DMS79 (cell line): Measurements from ENCODE around the gene CNGA2.

ENCODE experiments used
- DNase-seq: peaks from one replicate; lab custom pipeline; 2025; lab: John Stamatoyannopoulos, UW

Gene CNGA2

DNA sequence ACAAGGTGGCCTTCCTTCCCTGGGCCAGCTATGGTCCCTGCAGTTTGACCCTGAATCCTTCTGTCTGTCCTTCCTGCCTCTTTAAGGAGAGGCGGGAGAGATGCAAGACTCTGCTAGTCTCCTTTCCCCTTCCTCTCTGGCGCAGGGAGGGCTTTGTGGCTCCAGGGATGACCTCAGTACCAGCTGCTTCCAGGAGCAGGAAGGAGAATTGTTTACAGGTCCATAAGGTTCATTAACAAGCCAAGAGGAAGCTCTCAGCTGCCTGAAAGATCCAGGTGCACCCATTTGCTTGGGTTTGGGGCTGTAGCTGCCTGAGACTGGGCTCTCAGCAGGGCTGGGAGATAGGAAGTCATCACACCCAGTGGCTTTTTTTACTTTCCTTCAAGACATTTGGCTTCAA, 22.8 kb upstream of the CNGA2 start:
- peak; percentile 78 for DNase-seq

DNA sequence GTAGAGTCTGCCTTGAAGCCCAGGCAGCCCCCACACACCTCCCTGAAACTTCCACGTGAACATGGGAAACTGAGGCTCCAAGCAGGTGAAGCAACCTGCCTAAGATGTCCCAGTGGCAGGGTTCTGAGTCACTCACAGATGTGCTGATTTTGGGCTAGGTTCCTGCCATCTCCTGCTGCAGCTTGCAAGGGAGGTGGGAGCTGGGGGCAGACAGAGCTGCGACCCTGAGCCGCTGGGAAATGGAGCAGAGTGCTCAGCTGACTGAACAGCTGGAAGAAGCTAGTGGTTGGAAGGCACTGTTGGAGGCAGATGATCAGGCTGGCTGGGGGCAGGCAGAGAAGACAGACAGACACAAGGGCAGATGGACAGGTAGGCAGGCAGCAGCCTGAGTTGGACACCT, 22.3 kb upstream of the CNGA2 start:
- no peak for DNase-seq

DNA sequence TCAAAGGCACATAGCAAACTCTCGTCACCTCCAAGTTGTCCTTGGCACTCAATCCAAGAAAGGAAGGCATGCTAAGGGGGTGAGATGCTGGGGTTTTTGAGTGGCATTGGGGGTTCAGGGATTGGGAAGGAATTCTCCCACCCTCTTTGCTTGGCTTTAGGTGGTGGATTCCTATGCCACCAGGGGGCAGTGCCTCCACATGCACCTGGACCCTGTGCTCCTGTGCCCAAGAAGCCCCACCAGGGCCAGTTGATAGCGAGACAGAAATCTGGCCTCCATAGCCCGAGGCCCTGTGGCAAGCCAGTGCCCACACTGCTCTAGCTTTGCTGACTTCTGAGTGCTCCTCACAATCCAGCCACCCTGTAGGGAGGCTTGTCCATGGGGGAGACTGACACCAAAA, 20.7 kb upstream of the CNGA2 start:
- no peak for DNase-seq

DNA sequence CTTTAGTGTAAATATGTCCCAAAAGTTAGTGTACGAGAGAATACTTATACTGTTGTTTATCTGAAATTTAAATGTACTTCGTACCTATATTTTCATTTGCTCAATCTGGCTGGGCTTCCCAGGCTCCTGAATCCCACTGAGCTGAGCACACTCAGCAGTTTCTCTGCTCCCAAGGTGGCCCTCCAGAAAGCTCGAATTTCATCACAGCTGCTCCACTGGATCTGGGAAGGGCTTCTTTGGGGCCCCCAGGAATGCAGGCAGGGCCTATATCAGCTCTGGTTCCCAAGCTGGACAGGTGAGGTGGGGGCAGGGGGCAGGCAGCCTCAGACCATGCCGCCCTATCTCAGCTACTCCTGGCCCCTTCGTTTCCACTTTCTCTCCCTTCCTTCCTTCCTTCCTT, 20.2 kb upstream of the CNGA2 start:
- no peak for DNase-seq

DNA sequence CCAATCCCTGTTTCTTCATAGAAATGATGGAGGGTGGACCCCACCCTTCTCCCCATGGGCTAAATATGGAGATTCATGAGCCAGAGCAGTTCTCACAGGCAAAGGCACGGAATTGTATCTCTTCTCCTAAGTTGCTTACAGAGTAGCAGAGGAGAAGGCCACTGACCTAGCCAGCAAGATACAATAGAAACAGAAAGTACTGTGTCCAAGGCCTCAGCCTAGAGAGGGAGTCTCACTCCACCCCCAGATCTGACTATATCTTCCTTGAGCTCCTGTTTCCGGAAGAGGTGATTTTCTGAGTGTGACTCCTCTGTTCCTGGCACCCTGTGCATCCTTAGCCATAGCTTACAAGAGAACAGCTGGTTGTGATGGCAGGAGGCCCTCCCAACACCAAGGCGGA, 18.8 kb upstream of the CNGA2 start, which contains the start of gene FATE1:
FATE1 (plus strand) TSS at position 284 of the 400 bp plus-strand sequence; CDS start at position 369, 85 bp downstream.
- DNase-seq, result no peak

DNA sequence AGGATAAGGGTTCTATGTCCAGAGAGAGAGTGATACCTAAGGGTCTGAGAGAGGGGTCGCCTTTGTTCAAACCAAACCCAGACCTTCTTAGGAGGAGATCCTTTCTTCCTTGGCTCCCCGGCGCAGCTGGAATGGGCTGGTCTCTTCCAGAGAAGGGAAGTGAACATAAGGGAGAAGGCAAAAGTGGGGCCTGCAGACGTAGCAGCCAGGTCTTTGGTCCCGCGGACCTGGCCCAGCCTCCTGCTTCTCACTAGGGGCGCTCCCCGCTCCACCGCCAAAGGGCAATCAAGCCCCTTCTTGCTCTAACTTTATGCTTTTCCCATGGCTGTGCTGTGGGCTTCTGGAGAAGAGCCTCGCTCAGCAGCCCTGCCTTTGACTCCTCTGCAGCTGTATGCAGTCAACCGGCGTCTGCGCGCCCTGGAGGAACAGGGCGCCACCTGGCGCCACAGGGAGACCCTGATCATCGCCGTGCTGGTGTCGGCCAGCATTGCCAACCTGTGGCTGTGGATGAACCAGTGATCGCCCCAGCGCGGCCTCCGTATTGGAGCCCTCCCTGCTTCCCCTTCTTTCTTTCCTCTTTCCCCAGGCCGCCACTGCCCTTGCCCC, 12.2 kb upstream of the CNGA2 start:
- DNase-seq, result no peak

DNA sequence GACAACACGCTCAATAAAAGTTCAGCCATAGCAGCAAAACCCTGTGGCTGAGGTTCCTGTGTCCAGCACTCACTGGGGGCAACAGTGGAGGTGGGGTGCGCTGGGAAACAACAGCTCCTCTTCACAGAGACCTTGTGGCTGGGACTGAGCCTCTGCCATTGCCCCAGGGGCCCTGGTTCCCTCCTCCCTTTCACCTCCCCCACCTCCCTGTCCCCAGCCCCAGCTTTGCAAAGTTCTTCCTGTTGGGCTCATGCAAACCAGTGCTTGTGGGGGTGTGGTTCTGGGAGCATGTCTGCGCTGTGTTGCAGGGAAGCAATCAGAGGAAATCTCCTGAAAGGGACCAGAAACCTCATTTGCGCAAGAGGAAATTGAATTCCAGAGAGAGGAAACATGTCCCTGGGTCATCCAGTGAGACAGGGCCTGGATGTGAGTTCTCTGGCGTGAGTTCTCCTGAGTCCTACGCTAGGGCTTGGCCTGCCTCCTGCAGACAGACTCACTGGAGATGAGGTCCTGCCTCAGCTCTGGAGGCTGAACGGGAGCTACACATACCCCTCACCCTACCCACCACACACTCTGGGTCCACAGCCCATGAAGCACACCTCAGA, 11.3 kb upstream of the CNGA2 start:
- DNase-seq, result no peak

DNA sequence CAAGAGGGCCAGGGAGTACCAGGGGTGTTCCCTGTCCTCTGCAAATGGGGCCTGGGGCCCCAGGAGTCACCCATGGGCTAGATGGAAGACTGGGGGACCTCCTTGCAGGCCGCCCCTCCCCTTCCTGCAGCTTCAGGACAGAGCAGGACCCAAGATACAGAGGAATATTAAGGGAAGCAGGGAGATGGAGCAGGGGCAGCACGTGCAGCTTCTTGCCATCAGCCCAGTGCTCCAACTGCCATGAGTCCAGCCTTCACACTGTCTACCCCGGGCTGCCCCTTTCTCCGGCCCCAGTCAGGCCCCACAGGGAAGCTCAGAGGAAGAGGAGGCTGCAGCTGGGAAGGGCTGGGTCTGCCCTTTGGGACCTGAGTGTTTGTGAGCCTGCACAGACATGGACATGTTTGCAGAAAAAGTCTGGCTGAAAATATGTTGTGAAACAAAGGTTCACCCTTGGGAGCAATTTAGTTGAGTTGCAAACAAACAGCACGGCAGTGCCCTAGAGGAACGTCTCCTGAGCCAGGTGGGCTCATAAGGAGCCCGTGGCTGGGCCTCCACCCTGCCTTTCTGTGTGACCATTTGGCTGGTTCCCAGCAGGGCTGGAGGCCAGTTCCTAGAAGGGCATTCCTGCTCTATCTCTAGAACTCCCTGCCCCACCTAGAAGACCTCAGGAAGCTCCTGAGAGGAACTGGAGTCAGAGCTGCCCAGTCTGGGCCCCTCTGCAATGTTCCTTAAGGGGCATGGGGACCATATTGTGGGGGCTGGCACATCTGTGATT, 9.8 kb upstream of the CNGA2 start:
- DNase-seq, result no peak

DNA sequence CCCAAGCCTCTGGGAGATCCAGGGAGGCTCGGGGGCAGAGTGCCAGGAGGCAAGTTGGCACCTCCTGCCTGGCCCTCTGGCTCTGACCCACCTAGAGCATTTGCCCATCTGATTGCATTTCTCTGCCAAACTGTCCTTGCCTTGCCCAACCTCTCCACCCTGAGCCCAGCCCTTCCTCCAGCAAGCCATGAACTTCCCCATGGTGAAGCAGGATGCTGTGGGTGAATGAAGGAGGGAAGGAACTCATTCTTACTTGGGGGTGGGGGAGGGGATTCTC, 9.3 kb upstream of the CNGA2 start:
- DNase-seq, result no peak

DNA sequence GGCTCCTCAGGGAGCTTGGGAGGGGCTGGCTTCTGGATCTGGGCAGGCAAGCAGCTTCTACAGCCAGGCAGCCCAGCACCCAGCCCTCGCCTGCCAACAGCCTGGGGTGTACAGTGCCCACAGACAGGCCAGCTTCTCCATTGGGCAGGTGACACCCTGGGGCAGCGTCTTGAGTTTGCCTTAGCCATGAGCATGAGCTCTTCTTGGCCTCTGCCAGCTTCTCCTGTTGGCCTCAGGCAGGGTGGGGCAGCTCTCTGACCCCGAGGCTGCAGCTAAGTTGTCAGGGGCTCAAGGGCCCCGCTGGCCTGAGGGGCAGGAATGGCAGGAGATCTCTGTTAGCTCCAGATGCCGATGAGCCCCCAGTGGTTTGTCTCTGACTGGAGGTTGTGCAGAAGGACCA, 7.8 kb upstream of the CNGA2 start:
- no peak for DNase-seq

DNA sequence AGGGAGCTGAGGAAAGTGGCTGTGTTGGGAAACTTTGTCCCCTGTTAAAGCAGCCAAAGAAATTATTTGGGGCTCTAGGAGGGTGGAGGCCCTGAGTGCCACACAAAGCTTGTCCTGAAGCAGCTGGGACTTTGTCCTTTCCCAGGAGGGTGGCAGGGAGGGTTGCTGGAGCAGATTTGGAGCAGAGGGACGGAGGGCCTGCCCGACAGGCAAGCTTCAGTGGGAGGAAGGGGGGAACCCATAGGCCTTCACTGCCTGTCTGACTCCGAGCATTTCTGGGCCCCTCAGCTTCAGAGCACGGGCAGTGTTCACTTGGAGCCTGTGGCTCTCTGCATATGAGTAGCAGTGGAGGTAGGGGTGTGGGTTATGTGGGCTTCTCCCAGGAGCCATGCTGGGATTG, 7.2 kb upstream of the CNGA2 start:
- no peak for DNase-seq

DNA sequence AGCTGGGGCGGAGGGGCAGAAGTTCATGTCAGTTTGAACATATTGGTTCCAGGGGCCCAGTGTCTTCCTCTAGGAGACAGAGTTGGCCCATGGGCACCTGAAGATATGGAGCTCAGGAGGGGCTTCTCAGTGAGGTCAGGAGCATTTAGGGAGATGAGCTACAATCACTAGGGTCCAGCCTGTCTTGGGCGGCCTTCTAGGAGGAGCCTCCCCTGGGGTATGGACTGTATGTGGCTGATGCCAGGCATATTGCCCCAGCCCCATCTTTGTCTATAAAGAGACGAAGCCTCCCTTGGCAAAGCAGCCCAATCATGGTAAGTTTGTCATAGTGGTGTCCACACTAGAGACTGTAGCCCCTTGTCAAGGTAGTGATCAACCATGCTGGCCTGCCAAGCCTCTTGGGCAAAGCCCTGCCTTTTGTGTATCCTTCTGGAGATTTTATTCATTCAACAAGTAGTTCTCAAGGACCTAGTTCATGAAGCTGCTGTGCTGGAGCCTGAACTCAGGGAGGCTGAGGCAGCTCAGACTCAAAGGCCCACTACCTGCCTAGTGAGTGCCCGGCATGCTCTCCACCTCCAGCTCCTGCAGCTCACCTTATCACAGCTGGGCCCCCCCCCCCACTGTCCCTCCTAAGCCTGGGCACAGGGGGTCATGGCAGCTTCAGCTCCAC, 5.4 kb upstream of the CNGA2 start:
- DNase-seq, result no peak

DNA sequence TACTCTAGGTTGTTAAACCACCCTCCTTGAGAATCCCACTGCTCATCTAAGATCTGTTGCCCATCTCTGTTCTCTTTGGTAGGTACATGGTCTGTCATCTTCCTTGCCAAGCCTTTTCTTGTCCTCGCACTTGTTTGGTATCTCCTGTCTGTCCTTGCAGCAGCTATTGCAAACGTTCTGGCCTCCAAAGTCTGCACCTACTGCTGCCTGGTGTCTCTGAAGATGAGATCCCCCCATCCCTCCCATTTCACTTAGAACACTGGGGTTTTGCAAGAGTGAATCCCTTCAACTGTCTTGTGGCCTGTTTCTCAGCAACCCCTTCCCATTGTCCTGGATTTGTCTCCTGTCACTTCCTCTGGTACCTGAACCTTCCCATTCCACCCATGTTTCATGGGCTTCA, 673 bp downstream of the CNGA2 start:
- DNase-seq, result no peak

DNA sequence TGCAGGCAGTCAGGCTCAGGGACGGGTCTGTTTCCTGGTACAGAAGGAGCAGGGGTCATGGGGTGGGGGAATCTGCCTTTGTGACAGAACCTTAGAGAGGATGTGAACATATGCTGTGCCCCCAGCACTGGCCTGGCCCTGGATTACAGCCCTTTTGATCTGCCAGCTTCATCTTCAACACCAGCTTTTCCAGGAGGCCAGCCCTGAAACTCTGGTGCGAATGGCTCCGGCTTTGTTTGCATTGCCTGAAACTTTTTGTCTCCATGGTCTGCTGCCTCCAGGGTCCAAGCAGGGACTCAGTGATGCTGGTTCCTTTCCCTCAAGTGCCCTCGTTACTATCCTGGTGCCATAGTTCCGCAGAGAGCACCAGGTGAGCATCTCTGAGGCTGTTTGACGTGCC, 2.1 kb downstream of the CNGA2 start:
- DNase-seq, result no peak

DNA sequence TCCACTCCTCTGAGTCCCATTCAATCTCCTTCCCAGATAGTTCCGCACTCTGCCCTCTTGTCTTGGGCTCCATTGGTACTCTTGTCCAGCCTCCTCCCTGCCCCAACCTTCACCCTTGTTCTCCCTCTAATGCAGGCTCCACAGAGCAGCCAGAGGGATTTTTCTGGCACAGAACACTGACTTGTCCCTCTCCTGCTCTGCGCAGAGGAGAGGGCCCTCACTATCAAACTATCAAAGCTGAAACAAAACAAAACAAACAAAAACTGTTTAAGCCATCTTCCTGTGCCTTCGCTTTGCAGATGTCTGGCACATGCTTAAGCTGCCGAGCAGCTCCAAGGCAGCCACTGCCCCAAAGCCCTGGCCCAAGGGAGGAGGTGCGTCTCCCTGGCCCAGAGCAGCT, 2.9 kb downstream of the CNGA2 start:
- DNase-seq, result no peak

DNA sequence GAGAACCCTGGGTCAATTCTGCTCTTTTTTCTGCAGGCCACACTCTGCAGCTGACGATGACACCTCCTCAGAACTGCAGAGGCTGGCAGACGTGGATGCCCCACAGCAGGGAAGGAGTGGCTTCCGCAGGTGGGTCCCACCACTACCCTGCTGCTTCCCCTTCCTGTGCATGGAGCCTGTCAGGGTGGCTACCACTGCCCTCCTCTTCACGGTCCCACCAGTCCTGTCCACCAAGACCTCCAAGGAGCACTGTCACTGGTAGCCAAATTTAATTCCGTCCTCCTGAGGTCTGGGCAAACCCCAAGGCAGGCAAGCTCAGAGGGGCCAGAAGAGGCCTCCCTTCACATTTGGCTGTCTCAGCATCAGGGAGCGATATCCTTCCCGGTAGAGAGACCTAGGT, 4.2 kb downstream of the CNGA2 start:
- no peak for DNase-seq

DNA sequence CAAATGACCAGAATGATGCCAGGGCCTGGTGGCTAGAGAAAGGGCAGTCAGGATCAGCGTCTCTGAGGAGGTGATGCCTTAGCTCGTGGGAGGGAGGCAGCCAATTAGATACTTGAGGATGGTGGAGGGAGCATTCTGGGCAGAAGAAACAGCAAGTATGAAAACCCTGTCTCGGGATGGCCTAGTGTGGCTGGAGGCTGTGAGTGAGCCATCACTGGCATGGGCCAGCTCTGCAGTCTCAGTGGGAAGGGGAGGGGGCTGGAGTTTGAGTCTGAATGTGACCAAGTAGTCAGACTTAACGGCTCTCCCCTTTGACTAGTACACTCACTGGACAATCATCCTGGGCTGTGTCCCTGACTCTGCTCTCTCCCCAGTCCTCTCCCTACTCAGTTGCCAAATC, 7.1 kb downstream of the CNGA2 start:
- DNase-seq, result no peak

DNA sequence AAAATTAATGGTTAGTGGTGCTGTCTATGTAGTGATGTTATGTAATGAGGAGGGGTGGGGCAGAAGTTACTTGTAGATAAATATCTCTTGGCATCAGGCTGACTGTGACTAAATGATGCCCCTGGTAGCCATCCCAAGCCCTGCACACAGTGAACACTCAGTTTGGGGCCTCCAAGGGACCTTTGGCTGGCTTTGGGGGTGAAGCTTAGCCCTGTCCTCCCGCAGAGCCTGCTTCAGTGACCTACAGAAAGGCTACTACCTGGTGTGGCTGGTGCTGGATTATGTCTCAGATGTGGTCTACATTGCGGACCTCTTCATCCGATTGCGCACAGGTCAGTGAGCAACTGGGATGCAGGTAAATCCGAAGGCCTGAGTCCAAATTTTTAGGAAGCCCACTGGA, 7.8 kb downstream of the CNGA2 start:
- no peak for DNase-seq

DNA sequence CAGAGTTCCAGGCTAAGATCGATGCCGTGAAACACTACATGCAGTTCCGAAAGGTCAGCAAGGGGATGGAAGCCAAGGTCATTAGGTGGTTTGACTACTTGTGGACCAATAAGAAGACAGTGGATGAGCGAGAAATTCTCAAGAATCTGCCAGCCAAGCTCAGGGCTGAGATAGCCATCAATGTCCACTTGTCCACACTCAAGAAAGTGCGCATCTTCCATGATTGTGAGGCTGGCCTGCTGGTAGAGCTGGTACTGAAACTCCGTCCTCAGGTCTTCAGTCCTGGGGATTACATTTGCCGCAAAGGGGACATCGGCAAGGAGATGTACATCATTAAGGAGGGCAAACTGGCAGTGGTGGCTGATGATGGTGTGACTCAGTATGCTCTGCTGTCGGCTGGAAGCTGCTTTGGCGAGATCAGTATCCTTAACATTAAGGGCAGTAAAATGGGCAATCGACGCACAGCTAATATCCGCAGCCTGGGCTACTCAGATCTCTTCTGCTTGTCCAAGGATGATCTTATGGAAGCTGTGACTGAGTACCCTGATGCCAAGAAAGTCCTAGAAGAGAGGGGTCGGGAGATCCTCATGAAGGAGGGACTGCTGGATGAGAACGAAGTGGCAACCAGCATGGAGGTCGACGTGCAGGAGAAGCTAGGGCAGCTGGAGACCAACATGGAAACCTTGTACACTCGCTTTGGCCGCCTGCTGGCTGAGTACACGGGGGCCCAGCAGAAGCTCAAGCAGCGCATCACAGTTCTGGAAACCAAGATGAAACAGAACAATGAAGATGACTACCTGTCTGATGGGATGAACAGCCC, 9.3 kb downstream of the CNGA2 start:
- DNase-seq, result no peak

DNA sequence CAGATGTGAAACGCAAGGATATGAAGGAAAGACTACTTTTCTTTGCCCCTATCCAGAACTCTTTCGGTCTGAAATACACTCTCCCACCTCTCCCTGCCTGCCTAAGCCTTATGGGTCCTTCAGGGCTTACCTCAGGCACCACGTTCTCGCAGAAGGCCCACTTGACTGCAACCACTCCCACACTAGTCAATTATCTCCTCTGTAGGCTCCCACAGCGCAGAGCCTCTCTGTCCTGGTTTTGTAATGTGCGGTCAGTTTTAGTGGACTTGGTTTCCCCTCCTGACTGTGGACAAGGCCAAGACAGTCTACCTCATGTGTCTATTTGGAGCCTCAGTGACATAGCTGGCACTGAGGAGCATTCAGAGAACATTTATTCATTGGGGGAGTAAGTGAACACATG, 11.1 kb downstream of the CNGA2 start:
- no peak for DNase-seq

DNA sequence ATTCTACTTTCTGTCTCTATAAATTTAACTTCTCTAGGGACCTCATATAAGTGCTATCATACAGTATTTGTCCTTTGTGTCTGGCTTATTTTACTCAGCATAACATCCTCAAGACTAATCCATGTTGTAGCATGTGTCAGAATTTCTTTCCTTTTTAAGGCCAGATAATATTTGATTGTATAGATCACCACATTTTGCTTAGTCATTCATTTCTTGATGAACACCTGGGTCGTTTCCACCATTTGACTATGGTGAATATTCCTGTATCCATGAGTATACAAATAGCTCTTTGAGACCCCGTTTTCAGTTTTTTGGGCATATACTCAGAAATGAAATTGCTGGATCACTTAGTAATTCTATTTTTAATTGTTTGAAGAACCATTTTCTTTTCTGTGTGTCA, 12.0 kb downstream of the CNGA2 start:
- no peak for DNase-seq

DNA sequence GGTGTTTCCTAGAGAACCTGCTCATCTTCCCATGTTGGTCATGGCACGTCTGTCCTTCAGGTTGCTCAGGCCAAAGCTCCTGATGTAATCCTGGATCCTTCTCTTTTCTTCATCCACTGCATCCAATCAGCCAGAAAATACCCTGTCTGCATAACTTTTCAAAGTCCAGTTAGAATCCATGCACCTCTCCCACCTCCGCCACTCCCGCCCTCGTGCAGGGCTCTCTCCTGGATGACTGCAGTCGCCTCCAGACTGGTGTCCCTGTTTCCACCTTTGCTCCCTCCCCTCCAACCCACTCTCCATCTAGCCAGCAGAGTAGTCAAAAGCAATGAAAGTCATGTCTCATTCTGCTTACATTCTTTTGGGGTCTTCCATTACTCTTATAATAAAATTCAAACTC, 16.0 kb downstream of the CNGA2 start:
- no peak for DNase-seq
